WTC11 (cell line): ENCODE measurements around the gene RHOA. TPM values are rescaled to one million over a fixed set of nuclear protein-coding genes. Genes with fewer than 3 reads are reported as not detected.

Source experiments
- ATAC-seq: fragments of 200-7000 bp; cut with Tn5 transposase; 2 replicates; pipeline ENCODE4 v1.10.0; 2021; ENCODE audit warnings: mild to moderate bottlenecking, moderate library complexity
- CTCF ChIA-PET: fragments of 300-600 bp; sonication (Branson Sonifier 250); formaldehyde crosslinking; loops from one replicate; lab custom pipeline; 2021; ENCODE audit warnings: antibody characterized with exemption; lab: Charles Lee
- POLR2A ChIA-PET: fragments of 350-600 bp; sonication (Branson Sonifier 250); formaldehyde crosslinking; loops from one replicate; lab custom pipeline; 2021; ENCODE audit warnings: antibody characterized with exemption; lab: Charles Lee
- DNase-seq: peaks from one replicate; pipeline ENCODE4 v3.0.0; 2021; ENCODE audit warnings: low spot score
- H3K27ac Mint-ChIP-seq: 2 replicates; pipeline ENCODE4 v1.8.0; 2021; ENCODE audit warnings: mixed read lengths
- H3K27me3 Mint-ChIP-seq: 2 replicates; pipeline ENCODE4 v1.8.0; 2021; ENCODE audit warnings: low read depth, mild to moderate bottlenecking, moderate library complexity, mixed read lengths
- H3K36me3 Mint-ChIP-seq: 2 replicates; pipeline ENCODE4 v1.8.0; 2021; ENCODE audit warnings: mixed read lengths
- H3K4me1 Mint-ChIP-seq: 2 replicates; pipeline ENCODE4 v1.8.0; 2022; ENCODE audit warnings: mixed read lengths
- H3K4me3 Mint-ChIP-seq: 2 replicates; pipeline ENCODE4 v1.8.0; 2021; ENCODE audit warnings: mild to moderate bottlenecking, moderate library complexity, mixed read lengths
- H3K9me3 Mint-ChIP-seq: 2 replicates; pipeline ENCODE4 v1.8.0; 2021; ENCODE audit warnings: mixed read lengths
- E2F1 ChIP-seq: sonication (generic); formaldehyde crosslinking; IDR thresholded peaks from 2 replicates; pipeline ENCODE4 v1.8.0; 2022; ENCODE audit warnings: mild to moderate bottlenecking, missing genetic modification reagents
- E2F5 ChIP-seq: sonication (generic); formaldehyde crosslinking; IDR thresholded peaks from 2 replicates; pipeline ENCODE4 v1.8.1; 2022; ENCODE audit warnings: mild to moderate bottlenecking, moderate library complexity, missing genetic modification reagents
- ELF4 ChIP-seq: sonication (generic); formaldehyde crosslinking; IDR thresholded peaks from 2 replicates; pipeline ENCODE4 v1.8.1; 2022; ENCODE audit warnings: low read depth, mild to moderate bottlenecking, moderate library complexity, missing genetic modification reagents
- EMX1 ChIP-seq: fragments of 250-450 bp; sonication (Bioruptor Pico); IDR thresholded peaks from 2 replicates; pipeline ENCODE4 v1.8.0; 2021; ENCODE audit warnings: mild to moderate bottlenecking
- FOXK1 ChIP-seq: sonication (generic); formaldehyde crosslinking; IDR thresholded peaks from 2 replicates; pipeline ENCODE4 v1.8.0; 2022; ENCODE audit warnings: mild to moderate bottlenecking, moderate library complexity, missing genetic modification reagents
- FOXP4 ChIP-seq: sonication (generic); formaldehyde crosslinking; IDR thresholded peaks from 2 replicates; pipeline ENCODE4 v1.8.0; 2022; ENCODE audit warnings: mild to moderate bottlenecking, missing genetic modification reagents
- JAZF1 ChIP-seq: fragments of 250-450 bp; sonication (Bioruptor Pico); IDR thresholded peaks from 2 replicates; pipeline ENCODE4 v1.9.0; 2021; ENCODE audit warnings: moderate library complexity, mild to moderate bottlenecking, inconsistent platforms
- KAT7 ChIP-seq: sonication (generic); formaldehyde crosslinking; IDR thresholded peaks from 2 replicates; pipeline ENCODE4 v1.8.1; 2023; ENCODE audit warnings: missing genetic modification reagents, mild to moderate bottlenecking, borderline replicate concordance
- NFYB ChIP-seq: sonication (generic); formaldehyde crosslinking; conservative IDR thresholded peaks from 2 replicates; pipeline ENCODE4 v1.8.0; 2022; ENCODE audit warnings: low read depth, missing genetic modification reagents
- NR2C2 ChIP-seq: sonication (generic); formaldehyde crosslinking; IDR thresholded peaks from 2 replicates; pipeline ENCODE4 v1.8.0; 2022; ENCODE audit warnings: mild to moderate bottlenecking, missing genetic modification reagents
- OVOL2 ChIP-seq: fragments of 250-450 bp; sonication (Bioruptor Pico); IDR thresholded peaks from 2 replicates; pipeline ENCODE4 v1.9.0; 2021; ENCODE audit warnings: mild to moderate bottlenecking, borderline replicate concordance
- PRDM15 ChIP-seq: sonication (generic); formaldehyde crosslinking; IDR thresholded peaks from 2 replicates; pipeline ENCODE4 v1.8.0; 2022; ENCODE audit warnings: missing genetic modification reagents
- RELA ChIP-seq: sonication (generic); formaldehyde crosslinking; IDR thresholded peaks from 2 replicates; pipeline ENCODE4 v1.8.1; 2022; ENCODE audit warnings: missing genetic modification reagents, mild to moderate bottlenecking, borderline replicate concordance
- SOX15 ChIP-seq: fragments of 250-450 bp; sonication (Bioruptor Pico); IDR thresholded peaks from 2 replicates; pipeline ENCODE4 v1.9.0; 2021; ENCODE audit warnings: mild to moderate bottlenecking
- SP1 ChIP-seq: sonication (generic); formaldehyde crosslinking; conservative IDR thresholded peaks from 2 replicates; pipeline ENCODE4 v1.8.1; 2022; ENCODE audit warnings: missing genetic modification reagents
- TCF7 ChIP-seq: sonication (generic); formaldehyde crosslinking; IDR thresholded peaks from 2 replicates; pipeline ENCODE4 v1.8.0; 2022; ENCODE audit warnings: mild to moderate bottlenecking, low read depth, missing genetic modification reagents, moderate library complexity
- ZNF232 ChIP-seq: sonication (generic); formaldehyde crosslinking; IDR thresholded peaks from 2 replicates; pipeline ENCODE4 v1.8.0; 2022; ENCODE audit warnings: mild to moderate bottlenecking, missing genetic modification reagents
- total RNA-seq: library from RNA; stranded (reverse); gene quantifications from 3 replicates; pipeline ENCODE4 v1.2.3, GENCODE V29; 2021
- TF ChIP-seq, protein P1 (sequence below): sonication (generic); formaldehyde crosslinking; IDR thresholded peaks from 2 replicates; pipeline ENCODE4 v1.8.1; 2022; ENCODE audit warnings: mild to moderate bottlenecking, missing genetic modification reagents, moderate library complexity, borderline replicate concordance
- TF ChIP-seq, protein P2 (sequence below): sonication (generic); formaldehyde crosslinking; IDR thresholded peaks from 2 replicates; pipeline ENCODE4 v1.8.0; 2022; ENCODE audit warnings: mild to moderate bottlenecking, missing genetic modification reagents
- TF ChIP-seq, protein P3 (sequence below): sonication (generic); formaldehyde crosslinking; IDR thresholded peaks from 2 replicates; pipeline ENCODE4 v1.8.1; 2023; ENCODE audit warnings: mild to moderate bottlenecking, missing genetic modification reagents, borderline replicate concordance

Gene RHOA
- total RNA-seq, 1 experiment from 2014 or later: 367 TPM

DNA sequence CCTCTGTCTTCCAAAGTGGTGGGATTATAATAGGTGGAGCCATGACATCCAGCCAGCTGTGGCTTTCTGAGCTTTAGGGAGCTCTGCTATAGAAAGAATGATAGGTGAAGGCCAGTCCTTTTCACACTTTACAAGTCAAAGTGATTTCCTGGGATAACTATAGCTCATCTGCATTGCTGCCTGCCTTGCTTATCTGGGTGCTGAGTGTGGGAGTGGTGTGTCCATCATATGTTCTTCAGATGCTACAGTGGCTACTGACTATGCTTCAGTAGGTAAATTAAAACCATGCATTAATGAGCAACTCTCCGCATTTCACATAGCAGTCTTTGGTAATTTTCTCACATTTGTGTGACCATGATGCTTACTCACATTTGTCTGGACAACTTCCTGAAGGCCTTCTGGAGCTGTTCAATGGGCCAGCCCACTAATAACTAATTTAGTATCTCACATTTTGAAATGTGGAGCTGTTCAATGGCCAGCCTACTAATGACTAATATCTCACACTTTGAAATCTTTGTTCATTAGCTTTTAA, 23.4 kb downstream of the RHOA start (continued):
- no peak for TF ChIP-seq PRDM15
- no peak for TF ChIP-seq E2F1 (CRISPR knock-in tag)
- no peak for TF ChIP-seq FOXP4

GRCh38 chr3:49387721-49388120, 24.1 kb downstream of the RHOA start:
- peaks cover 9% of the 10 kb centered on the region; the same call in 1 of the 2 replicates for H3K4me1 Mint-ChIP-seq
- no peaks in the 10 kb centered on the region for H3K9me3 Mint-ChIP-seq
- no peaks in the 10 kb centered on the region for H3K27me3 Mint-ChIP-seq
- H3K27ac Mint-ChIP-seq: peak overlapping the region; percentile 18; the same call in 1 of the 2 replicates
- POLR2A ChIA-PET: no interaction called here
- no peak for ATAC-seq
- no peak for DNase-seq
- CTCF ChIA-PET: no interaction called here
- no peak for TF ChIP-seq ELF4
- no peak for TF ChIP-seq KAT7 (CRISPR knock-in tag)
- TF ChIP-seq JAZF1: no peak
- TF ChIP-seq, protein P1, sequence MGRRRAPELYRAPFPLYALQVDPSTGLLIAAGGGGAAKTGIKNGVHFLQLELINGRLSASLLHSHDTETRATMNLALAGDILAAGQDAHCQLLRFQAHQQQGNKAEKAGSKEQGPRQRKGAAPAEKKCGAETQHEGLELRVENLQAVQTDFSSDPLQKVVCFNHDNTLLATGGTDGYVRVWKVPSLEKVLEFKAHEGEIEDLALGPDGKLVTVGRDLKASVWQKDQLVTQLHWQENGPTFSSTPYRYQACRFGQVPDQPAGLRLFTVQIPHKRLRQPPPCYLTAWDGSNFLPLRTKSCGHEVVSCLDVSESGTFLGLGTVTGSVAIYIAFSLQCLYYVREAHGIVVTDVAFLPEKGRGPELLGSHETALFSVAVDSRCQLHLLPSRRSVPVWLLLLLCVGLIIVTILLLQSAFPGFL (CRISPR knock-in tag): no peak
- TF ChIP-seq FOXK1 (CRISPR knock-in tag): no peak
- TF ChIP-seq, protein P2, sequence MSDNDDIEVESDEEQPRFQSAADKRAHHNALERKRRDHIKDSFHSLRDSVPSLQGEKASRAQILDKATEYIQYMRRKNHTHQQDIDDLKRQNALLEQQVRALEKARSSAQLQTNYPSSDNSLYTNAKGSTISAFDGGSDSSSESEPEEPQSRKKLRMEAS: no peak
- TF ChIP-seq EMX1 (CRISPR knock-in tag): no peak
- no peak for TF ChIP-seq SOX15
- TF ChIP-seq NR2C2: no peak
- no peak for TF ChIP-seq NFYB
- TF ChIP-seq RELA (CRISPR knock-in tag): no peak
- TF ChIP-seq SP1 (CRISPR knock-in tag): no peak
- no peak for TF ChIP-seq FOXP4
- TF ChIP-seq E2F5 (CRISPR knock-in tag): no peak
- TF ChIP-seq TCF7 (CRISPR knock-in tag): no peak
- TF ChIP-seq OVOL2 (CRISPR knock-in tag): no peak
- no peak for TF ChIP-seq ZNF232 (CRISPR knock-in tag)
- TF ChIP-seq, protein P3, sequence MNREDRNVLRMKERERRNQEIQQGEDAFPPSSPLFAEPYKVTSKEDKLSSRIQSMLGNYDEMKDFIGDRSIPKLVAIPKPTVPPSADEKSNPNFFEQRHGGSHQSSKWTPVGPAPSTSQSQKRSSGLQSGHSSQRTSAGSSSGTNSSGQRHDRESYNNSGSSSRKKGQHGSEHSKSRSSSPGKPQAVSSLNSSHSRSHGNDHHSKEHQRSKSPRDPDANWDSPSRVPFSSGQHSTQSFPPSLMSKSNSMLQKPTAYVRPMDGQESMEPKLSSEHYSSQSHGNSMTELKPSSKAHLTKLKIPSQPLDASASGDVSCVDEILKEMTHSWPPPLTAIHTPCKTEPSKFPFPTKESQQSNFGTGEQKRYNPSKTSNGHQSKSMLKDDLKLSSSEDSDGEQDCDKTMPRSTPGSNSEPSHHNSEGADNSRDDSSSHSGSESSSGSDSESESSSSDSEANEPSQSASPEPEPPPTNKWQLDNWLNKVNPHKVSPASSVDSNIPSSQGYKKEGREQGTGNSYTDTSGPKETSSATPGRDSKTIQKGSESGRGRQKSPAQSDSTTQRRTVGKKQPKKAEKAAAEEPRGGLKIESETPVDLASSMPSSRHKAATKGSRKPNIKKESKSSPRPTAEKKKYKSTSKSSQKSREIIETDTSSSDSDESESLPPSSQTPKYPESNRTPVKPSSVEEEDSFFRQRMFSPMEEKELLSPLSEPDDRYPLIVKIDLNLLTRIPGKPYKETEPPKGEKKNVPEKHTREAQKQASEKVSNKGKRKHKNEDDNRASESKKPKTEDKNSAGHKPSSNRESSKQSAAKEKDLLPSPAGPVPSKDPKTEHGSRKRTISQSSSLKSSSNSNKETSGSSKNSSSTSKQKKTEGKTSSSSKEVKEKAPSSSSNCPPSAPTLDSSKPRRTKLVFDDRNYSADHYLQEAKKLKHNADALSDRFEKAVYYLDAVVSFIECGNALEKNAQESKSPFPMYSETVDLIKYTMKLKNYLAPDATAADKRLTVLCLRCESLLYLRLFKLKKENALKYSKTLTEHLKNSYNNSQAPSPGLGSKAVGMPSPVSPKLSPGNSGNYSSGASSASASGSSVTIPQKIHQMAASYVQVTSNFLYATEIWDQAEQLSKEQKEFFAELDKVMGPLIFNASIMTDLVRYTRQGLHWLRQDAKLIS (CRISPR knock-in tag): no peak
- H3K4me3 Mint-ChIP-seq: no peak overlapping the region
- H3K36me3 Mint-ChIP-seq: 0 out of 2 replicates have a peak, but pooled peaks cover 12% of the 10 kb centered on the region
